Measurements from ENCODE around the gene CIT.
"Not testable (repeated sequence)": the region's sequence is repeated elsewhere in the genome, so short reads cannot be mapped to it uniquely, and the experiment has no call there.

Gene CIT

DNA sequence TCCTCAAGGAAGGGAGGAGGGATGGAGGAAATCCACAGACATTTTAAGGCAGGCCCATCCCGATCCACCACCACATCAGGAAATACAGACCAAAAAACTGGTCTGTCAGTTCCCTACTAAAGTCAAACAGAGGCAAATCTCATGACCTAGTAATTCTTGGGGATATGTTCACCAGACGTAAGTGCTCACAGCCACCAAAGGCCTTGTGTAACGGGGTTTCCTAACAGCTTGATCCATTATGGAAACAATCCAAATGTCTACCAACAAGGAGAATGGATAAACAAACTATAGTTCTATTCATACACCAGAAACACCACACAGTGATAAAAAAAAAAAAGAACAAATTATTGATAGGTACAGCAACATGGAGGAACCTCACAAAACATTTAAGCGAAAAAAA lies 136.3 kb downstream of the CIT start:
- no peak for DNase-seq (ENCODE audit: low read depth in 2 of 2)

DNA sequence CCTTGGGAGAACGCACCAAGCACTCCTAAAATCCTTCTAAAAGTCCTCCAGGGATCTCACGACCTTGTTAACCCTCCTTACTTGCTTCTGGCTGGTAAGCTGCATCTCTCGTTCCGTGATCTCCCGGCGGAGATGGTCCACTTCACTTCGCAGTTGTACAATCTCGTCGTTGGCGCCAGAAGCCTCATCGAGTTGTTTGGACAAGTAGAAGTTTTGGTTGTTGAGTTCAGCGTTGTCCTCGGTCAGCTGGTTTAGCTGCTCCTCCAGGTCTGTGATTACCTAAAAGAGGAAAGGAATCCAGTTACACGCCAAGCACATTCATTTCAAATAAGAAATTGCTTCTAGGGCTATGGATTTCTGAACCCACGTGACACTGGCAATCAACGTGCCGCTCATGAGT lies 142.0 kb downstream of the CIT start:
- no peak for DNase-seq (ENCODE audit: low read depth in 2 of 2)

DNA sequence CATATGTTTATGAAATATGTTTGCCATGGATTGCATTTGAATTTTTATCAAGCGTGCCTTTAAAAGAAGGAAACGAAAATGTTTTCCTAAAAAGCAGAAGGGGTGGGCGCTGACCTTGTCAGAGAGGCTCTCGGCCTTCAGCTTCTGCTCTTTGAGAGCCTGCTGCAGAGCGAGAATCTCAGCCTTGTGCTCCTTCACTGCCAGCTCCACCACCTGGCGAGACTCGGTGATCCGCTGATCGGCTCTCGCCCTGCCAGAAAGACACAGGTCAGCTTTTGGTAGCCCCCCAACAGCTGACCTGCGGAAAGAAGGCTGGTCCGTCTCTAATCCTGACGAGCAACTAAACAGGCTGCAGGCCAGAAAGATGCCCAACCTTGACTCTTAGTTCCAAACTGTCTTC lies 146.7 kb downstream of the CIT start:
- no peak for DNase-seq (ENCODE audit: low read depth in 2 of 2)

DNA sequence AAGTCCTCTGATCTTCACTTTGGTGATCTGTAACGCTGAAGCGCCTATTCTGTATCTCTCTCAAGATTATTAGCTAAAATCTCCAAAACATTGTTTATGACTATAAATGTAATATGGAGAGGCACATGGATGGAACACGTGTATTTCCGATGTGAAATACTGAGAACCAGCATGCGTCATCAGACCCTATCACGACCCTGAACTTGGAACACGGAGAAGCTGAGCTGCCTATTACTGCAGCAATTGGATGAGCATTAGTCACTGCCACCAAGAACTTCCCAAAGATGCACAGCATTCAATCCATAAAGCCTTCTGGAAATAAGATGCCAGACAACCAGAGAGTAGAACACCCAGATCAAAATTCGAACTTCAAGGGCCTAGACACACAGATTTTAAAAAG lies 147.2 kb downstream of the CIT start:
- DNase-seq (ENCODE audit: low read depth in 2 of 2) = no peak

DNA sequence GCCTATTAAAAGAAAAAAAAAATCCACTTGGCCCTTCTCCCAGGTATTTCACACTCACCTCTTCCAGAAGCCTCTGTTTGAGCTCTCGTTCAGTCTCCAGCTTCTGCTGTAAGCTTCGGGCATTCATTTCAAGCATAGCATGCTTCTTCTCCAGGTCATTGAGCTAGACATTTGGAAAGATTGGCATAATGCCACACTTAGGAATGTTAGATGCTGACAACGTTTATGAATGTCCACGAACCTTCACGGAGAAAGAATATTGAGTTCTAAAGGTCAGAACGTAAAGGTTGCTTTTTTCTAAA lies 148.7 kb downstream of the CIT start:
- no peak for DNase-seq (ENCODE audit: low read depth in 2 of 2)

DNA sequence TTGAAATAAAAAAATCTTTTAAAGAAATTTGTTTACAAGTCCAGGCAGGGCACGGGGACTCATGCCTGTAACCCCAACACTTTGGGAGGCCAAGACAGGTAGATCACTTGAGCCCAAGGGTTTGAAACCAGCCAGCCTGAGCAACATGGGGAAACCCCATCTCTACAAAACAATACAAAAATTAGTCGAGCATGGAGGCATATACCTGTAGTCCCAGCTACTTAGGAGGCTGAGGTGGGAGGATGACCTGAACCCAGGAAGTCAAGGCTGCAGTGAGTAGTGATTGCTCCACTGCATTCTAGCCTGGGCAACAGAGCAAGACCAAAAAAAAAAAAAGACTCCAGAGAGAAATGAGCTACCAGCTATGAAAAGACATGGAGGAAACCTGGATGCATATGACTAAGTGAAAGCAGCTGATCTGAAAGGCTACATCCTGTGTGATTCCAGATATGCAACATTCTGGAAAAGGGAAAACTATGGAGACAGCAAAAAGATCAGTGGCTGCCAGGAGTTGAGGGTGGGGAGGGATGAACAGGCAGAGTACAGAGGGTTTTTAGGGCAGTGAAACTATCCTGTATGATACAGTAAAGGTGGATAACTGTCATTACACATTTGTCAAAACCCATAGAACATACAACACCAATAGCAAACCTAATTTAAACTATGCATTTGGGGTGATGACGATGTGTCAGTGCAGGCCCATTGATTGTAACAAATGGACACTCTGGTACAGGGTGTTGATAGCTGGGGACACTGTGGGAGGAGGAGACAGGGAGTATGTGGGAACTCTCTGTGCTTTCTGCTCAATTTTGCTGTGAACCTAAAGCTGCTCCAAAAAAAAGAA lies 149.3 kb downstream of the CIT start:
- DNase-seq (ENCODE audit: low read depth in 2 of 2) = no peak

DNA sequence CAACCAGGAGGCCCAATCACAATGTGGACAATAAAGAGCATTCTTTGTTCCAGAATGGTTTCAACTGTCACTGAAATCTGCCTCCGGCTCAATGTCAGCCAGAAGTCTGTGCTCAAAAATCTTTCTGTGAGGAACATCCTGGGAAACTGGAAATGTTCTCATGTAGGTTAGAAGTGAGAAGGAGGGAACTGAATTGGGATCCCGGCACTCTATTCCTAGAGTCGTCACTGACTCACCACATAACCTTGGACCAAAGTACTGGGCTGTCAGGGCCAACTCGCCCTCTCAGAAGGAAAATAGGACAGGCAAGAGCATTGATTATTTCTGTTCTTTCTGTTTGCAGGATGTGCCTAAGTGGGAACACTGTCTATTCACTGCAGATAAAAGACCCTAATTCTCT lies 151.6 kb downstream of the CIT start:
- no peak for DNase-seq (ENCODE audit: low read depth in 2 of 2)

DNA sequence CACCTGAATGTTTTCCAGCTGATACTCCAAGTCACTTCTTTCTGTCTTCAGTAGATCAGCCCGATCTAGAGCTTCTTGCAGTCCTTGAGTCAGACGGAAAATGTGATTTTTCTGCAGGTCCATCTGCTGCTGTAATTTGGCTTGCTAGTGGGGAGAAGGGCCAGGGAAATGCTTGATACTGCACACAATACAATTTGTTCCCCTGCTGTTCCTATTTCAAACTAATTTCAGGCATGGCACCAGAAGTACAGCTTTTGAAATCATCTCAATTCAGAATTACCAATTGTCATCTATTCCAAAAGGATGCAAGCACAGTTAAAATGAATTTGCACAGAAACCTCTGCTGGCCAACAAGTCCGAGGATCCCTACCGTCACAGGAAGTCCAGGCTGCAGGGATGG lies 155.8 kb downstream of the CIT start:
- no peak for DNase-seq (ENCODE audit: low read depth in 2 of 2)

DNA sequence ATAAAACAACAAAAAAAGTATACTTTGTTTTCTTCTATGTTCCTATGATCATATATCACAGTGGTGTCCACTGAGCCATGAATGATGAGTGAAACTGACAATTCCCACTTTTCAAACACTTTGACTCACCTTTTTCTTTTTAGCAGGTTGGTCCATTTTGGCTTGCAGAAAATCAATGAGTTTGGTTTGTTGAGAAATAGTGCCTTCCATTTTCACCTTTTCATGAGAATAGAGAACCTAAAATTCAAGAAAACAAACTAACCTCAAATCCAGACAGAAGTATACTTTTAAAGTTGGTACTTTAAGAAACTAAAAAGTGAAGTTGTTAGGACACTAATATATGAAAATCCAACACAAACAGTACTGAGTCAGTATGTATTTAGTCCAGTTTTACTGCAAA lies 156.8 kb downstream of the CIT start:
- no peak for DNase-seq (ENCODE audit: low read depth in 2 of 2)

DNA sequence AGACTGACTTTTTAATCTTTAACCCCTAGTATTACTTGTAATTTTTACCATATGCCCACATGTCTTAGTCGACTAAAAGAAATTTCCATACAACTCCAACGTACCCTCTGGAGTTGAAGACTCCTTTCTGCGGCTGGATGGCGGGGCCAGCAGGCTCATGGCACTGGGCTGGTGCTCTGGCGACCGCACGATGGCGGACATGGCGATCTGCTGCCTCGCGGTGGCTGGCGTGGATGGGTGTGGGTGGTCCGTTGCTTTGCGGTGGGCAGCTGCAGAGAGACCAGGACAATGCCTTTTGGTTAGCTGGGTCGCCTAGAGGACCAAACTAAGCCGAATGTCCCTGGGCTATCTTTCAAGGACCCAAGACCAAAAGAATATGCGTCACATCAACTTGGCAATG lies 159.0 kb downstream of the CIT start:
- no peak for DNase-seq (ENCODE audit: low read depth in 2 of 2)

DNA sequence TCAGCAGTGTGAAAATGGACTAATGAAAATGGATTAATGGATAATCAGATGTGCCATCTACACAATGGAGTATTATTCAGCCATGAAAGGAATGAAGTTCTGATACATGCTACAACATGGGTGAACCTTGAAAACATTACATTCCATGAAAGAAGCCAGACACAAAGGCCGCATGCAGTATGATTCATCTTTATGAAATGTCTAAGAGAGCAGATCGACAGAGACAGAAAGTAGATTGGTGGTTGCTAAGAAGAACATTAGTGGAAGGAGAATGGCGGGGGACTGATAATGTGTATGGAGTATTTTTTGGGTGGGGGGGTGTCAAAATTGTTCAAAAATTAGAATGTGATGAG lies 161.9 kb downstream of the CIT start:
- no peak for DNase-seq (ENCODE audit: low read depth in 2 of 2)

DNA sequence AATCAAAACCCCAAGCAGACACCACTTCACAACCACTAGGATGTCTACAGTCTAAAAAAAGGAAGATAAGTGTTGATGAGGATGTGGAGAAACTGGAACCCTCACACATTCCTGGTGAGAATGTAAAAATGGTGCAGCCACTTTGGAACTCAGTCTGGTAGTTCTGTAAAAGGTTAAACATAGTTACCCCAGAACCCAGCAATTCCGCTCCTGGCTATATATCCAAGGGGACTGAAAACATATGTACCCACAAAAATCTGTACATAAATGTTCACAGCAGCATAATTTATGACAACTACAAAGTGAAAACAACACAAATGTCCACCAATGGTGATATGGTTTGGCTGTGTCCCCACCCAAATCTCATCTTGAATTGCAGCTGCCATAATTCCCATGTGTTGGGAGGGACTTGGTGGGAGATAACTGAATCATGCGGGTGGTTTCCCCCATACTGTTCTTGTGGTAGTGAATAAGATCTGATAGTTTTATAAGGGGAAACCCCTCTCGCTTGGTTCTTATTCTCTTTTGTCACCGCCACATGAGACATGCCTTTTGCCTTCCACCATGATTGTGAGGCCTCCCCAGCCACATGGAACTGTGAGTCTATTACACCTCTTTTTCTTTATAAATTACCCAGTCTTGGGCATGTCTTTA lies 162.4 kb downstream of the CIT start:
- no peak for DNase-seq (ENCODE audit: low read depth in 2 of 2)

DNA sequence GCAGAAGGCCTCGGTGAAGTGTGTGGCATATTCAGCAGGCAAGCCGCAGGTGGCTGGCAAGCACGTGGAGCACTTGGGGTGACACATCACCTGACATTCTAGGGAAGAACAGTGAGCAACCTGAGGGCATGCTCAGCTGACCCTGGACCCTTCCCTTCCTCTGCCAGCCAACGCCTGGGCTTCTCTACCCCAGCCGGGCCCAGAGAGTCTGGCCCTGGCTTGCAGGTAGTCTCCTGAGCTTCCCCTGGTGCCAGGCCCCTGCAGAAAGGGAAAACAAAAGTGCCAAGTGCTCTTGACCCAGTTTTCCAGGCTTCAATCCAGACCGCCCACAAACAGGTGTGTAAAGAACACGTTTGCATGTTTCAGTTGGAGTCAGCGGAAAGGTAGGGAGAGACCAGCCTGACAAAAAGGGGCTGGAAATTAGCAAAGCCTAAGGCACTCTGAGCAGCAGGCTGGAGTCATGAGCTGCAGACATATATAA lies 163.5 kb downstream of the CIT start:
- no peak for DNase-seq (ENCODE audit: low read depth in 2 of 2)

DNA sequence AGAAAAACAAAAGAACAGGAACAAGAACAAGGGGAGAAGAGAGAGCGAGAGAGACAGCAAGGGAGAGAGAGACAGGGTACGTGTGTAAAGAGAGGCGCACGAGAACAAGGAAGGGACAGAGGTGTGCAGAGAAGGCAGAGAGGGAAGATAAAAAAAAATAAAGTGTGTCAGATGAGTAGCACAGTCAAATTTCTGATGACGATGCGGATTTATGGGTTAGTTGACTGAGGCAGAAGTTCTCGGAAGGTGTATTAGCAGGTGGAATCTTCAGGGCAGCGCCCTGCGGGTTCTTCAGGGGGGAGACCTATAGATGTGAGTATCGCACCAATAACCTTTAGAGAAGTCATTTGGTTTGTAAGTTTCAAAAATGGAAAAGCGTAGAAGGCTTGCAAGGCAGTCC lies 164.4 kb downstream of the CIT start:
- DNase-seq (ENCODE audit: low read depth in 2 of 2) = no peak

DNA sequence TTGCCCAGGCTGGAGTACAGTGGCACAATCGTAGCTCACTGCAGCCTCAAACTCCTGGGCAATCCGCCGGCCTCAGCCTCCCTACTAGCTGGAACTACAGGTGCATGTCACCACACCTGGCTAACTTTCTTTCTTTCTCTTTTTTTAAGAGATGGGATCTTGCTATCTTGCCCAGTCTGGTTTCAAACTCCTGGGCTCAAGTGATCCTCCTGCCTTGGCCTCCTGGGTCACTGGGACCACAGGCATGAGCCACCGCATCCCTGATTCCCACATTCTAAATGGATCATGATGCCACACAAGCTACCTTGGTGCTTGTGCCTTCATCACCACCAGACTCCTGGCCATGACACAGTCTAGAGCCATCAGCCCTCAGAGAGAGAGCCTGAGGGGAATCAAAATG lies 165.4 kb downstream of the CIT start:
- no peak for DNase-seq (ENCODE audit: low read depth in 2 of 2)

DNA sequence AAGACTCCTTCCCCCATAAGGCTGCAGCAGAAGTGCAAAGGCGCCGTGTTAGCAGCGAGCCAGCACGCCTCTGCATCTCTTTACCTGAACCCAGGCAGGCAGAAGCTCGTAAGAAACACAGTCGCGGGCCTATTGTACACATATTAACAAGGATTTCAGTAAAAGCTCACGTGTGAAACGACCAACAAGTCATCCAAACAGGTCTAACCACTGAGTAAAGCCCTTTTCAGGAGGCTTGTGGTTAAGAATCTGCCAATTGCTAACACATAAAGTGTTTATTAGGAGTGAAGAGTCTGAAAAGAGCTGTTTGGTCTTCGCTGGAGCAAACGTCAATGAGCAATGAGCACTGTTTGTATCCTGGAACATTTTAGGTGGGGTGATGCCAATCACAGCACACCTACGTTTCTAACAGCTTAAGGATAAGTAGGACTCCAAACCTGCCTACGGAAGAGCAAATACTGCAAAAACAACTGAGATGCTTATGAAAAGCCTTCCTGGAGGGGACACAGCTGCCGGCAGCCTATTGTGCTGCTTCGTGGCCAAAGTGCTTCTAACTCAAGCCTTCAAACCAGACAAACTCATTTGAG lies 166.1 kb downstream of the CIT start:
- no peak for DNase-seq (ENCODE audit: low read depth in 2 of 2)

DNA sequence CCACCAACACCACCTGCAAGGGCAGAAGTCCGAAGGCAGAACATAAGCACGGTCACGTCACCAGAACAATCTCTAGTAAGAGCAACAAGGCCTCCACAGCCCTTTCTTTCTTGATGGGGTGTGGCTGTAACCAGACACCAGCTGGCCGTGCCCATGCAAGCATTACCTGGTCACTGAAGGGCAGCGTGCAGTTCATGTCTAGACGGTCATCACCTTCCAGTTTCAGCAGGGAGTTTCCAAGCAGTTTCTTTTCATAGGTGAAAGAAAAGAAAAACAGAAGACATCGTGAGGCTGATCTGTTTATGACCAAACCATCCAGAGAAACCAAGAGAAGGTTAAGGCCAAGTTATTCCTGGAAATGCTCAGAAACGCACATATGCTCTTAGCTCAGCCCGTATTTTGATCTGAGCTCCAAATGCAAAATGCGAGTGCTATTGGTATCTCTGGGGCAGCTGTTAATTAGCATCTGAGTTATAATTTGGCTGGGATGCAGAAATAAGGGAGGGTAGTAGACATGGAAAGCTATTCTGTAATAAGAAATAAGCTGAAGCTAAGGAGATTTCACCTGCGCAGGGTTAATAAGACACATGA lies 166.7 kb downstream of the CIT start:
- DNase-seq (ENCODE audit: low read depth in 2 of 2) = no peak

DNA sequence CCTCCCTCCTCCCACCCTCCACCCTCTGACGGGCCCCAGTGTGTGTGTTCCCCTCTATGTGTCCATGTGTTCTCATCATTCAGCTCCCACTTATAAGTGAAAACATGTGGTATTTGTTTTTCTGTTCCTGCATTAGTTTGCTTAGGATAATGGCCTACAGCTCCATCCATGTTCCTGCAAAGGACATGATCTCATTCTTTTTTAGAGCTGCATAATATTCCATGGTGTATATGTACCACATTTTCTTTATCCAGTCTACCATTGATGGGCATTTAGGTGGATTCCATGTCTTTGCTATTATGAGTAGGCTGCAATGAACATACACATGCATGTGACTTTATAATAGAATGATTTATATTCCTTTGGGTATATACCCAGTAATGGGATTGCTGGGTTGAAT lies 170.7 kb downstream of the CIT start:
- DNase-seq (ENCODE audit: low read depth in 2 of 2) = not testable (repeated sequence)

DNA sequence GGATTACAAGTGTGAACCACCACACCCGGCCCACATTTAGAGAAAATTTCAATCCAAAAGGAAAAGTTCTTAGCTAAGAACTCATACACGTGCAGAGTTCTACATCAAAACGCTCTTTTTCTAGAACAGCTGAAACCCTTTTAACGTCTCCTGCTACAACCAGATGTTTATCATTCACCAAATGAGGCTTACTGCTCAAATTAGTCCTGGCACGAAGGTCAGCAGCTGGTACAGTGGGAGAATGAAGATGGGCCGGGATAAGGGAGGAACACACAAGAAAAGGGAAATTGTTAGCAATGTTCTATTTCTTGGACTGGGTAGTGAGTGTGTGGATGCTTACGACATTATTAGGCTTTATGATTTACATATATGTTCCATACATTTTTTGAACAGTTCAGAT lies 171.9 kb downstream of the CIT start:
- DNase-seq (ENCODE audit: low read depth in 2 of 2) = no peak

DNA sequence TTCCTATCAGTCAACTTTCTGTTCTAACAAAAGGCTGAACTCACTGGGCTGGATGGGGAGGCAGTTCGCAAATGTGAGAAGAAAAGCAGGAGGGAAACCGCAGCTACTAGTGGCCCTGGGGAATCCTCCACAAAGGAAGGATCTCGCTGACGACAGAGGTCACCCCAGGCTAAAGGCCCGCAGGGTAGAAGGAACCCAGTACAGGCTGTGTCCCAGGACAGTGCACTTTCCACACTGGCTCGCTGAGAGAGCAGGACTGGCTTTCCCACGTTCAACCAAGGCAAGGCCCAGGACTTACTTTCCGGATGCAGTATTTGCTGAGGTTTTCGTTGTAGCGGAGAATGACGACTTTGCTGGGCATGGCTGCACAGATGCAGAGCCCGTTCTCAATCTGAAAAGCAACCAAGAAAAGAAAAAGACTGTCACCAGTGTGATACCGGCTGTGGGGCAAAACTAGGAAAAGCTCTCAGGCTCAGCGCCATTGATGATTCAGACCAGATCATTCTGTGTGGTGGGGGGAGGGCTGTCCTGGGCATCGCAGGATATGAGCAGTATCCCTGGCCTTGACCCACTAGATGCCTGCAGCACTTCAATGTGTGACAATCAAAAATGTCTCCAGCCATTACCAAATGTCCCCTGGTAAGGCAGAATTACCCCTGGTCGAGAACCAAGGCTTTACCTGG lies 172.9 kb downstream of the CIT start:
- no peak for DNase-seq (ENCODE audit: low read depth in 2 of 2)

DNA sequence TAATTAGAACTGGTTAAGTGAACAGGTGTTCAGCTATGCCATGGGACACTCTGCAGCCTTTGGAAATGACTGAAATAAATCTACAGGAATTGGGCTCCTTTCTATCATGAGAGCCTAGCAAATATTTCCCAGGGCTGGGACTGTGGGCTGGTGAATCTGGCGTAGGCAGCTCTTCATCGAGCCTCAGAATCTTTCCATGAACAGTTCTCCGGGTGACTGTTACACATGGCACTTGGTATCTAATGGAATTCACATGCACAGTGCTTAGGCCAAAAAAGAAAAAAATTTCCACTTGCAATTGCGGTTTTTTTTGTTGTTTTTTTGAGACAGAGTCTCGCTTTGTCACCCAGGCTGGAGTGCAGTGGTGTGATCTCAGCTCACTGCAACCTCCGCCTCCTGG lies 177.0 kb downstream of the CIT start:
- no peak for DNase-seq (ENCODE audit: low read depth in 2 of 2)

DNA sequence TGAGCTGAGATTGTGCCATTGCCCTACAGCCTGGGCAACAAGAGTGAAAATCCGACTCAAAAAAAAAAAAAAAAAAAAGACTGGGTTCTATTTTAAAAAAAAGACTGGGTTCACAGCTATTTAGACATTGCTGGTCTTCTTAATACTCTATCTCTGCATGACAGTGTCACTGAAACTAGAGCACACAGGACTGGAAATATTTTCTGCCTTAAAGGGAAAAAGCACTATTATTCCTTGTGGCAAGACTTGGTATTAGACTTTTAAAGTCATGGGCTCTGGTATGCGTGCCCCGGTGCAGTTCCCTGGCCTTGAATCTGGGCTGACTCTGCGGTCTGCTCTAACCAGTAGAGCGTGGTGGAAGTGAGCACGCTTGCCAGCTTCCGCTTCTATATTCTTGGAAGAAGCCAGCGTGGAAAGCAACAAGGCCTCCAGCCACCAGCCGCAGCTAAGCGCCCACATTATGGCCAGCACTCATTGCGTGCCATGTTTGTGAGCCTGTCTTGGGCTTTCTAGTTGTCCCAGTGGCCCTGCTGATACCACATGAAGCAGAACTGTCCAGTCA lies 177.8 kb downstream of the CIT start:
- no peak for DNase-seq (ENCODE audit: low read depth in 2 of 2)
